H1 (cell line): ENCODE results near the gene ARHGAP26. TPM values are rescaled to one million over a fixed set of nuclear protein-coding genes. Genes with fewer than 3 reads are reported as not detected.

ENCODE experiments used
- CTCF ChIA-PET: fragments of 300-600 bp; sonication (Branson Sonifier 250); formaldehyde crosslinking; loops from one replicate; lab custom pipeline; 2021; ENCODE audit not compliant: partially characterized antibody; lab: Charles Lee
- POLR2A ChIA-PET: fragments of 300-600 bp; sonication (Branson Sonifier 250); formaldehyde crosslinking; loops from one replicate; lab custom pipeline; 2021; ENCODE audit warnings: inconsistent platforms; ENCODE audit not compliant: partially characterized antibody; lab: Charles Lee
- DNase-seq, 2 experiments: peaks; one replicate each; pipeline versions ENCODE4 v3.0.0 to v3.0.0-alpha.2; 2010 to 2022; ENCODE audit warnings: low spot score in 2 of 2, low read depth in 1 of 2, mixed read lengths in 1 of 2
- FAIRE-seq: peaks from 2 replicates; lab custom pipeline; 2011; peaks lifted over from hg19 to GRCh38; lab: Jason Lieb, UNC
- H2AFZ ChIP-seq: 2 replicates; pipeline ENCODE4 v1.8.1; 2012; ENCODE audit warnings: low read length, inconsistent platforms
- H2AK5ac ChIP-seq: 2 replicates; pipeline ENCODE4 v1.6.1; 2013; ENCODE audit warnings: low read depth, low read length
- H2BK120ac ChIP-seq: replicated peaks from 2 replicates; pipeline ENCODE3; 2013; ENCODE audit warnings: low read depth, low read length, inconsistent platforms
- H2BK12ac ChIP-seq: 2 replicates; pipeline ENCODE4 v1.6.1; 2013; ENCODE audit warnings: low read depth, low read length
- H2BK15ac ChIP-seq: 2 replicates; pipeline ENCODE4 v1.6.1; 2013; ENCODE audit warnings: low read length
- H2BK20ac ChIP-seq: 2 replicates; pipeline ENCODE4 v1.6.1; 2013; ENCODE audit warnings: low read length
- H2BK5ac ChIP-seq: 2 replicates; pipeline ENCODE4 v1.6.1; 2013; ENCODE audit warnings: low read depth, low read length
- H3K14ac ChIP-seq: 2 replicates; pipeline ENCODE4 v1.6.1; 2013; ENCODE audit warnings: inconsistent platforms; ENCODE audit not compliant: insufficient read length
- H3K18ac ChIP-seq: 2 replicates; pipeline ENCODE4 v1.6.1; 2013; ENCODE audit warnings: low read length; ENCODE audit errors: extremely low read depth
- H3K23ac ChIP-seq: 2 replicates; pipeline ENCODE4 v1.6.1; 2013; ENCODE audit warnings: inconsistent platforms; ENCODE audit not compliant: insufficient read length
- H3K23me2 ChIP-seq: 2 replicates; pipeline ENCODE4 v1.6.1; 2013; ENCODE audit warnings: low read depth, low read length
- H3K27ac ChIP-seq: 2 replicates; pipeline ENCODE4 v1.6.1; 2011; ENCODE audit warnings: low read depth, low read length, inconsistent platforms
- H3K27me3 ChIP-seq, 4 experiments: replicated peaks in 1 of 4; 1 replicate in 1 of 4; 2 replicates in 3 of 4; pipeline versions ENCODE4 v1.6.1 to v1.8.1; 2011 to 2013; ENCODE audit warnings: low read length in 3 of 4, mild to moderate bottlenecking in 3 of 4, inconsistent platforms in 2 of 4, mixed read lengths in 2 of 4, moderate library complexity in 1 of 4; ENCODE audit not compliant: control insufficient read depth in 3 of 4, insufficient read depth in 3 of 4; ENCODE audit errors: extremely low read depth in 1 of 4
- H3K36me3 ChIP-seq, 4 experiments: 2 replicates each; pipeline versions ENCODE4 v1.6.1 to v1.8.1; 2011 to 2013; ENCODE audit warnings: mild to moderate bottlenecking in 4 of 4, low read length in 3 of 4, moderate library complexity in 2 of 4, control low read depth in 1 of 4, inconsistent platforms in 1 of 4; ENCODE audit not compliant: insufficient read depth in 4 of 4, control insufficient read depth in 2 of 4
- H3K4ac ChIP-seq: replicated peaks from 2 replicates; pipeline ENCODE3; 2013; ENCODE audit warnings: low read length, low read depth, mixed read lengths, inconsistent platforms; ENCODE audit not compliant: insufficient read length
- H3K4me1 ChIP-seq, 4 experiments: replicated peaks in 1 of 4; 1 replicate in 1 of 4; 2 replicates in 3 of 4; pipeline versions ENCODE4 v1.6.1 to v1.8.1; 2011 to 2013; ENCODE audit warnings: low read length in 3 of 4, inconsistent platforms in 2 of 4, mixed read lengths in 1 of 4; ENCODE audit not compliant: insufficient read depth in 4 of 4, control insufficient read depth in 3 of 4
- H3K4me2 ChIP-seq, 2 experiments: 2 replicates each; pipeline versions ENCODE4 v1.6.1 to v1.8.1; 2011 to 2013; ENCODE audit warnings: low read depth in 2 of 2, low read length in 2 of 2, control low read depth in 1 of 2, inconsistent platforms in 1 of 2, mild to moderate bottlenecking in 1 of 2; ENCODE audit not compliant: insufficient read depth in 1 of 2
- H3K4me3 ChIP-seq, 4 experiments: fragments of 200-600, 300-600 bp in 1 of 4; sonication (generic), shearing (Covaris generic), sonication (Bioruptor Twin) in 1 of 4; 2 replicates each; pipeline versions ENCODE4 v1.5.1 to v1.8.1; 2011 to 2016; ENCODE audit warnings: low read length in 4 of 4, low read depth in 3 of 4, control low read depth in 2 of 4, inconsistent platforms in 2 of 4, mild to moderate bottlenecking in 2 of 4, mixed read lengths in 1 of 4, moderate library complexity in 1 of 4; ENCODE audit not compliant: insufficient read depth in 2 of 4; ENCODE audit errors: extremely low read depth in 1 of 4
- H3K56ac ChIP-seq: replicated peaks from 2 replicates; pipeline ENCODE3; 2013; ENCODE audit warnings: low read depth, mild to moderate bottlenecking, mixed read lengths, low read length, inconsistent platforms; ENCODE audit not compliant: insufficient read length
- H3K79me1 ChIP-seq: 2 replicates; pipeline ENCODE4 v1.6.1; 2013; ENCODE audit warnings: low read depth, low read length, control low read depth
- H3K79me2 ChIP-seq, 2 experiments: 2 replicates each; pipeline versions ENCODE4 v1.6.1 to v1.8.1; 2012 to 2013; ENCODE audit warnings: low read length in 2 of 2, mild to moderate bottlenecking in 2 of 2, inconsistent platforms in 1 of 2; ENCODE audit not compliant: insufficient read depth in 2 of 2, control insufficient read depth in 1 of 2
- H3K9ac ChIP-seq, 4 experiments: replicated peaks in 1 of 4; 1 replicate in 1 of 4; 2 replicates in 3 of 4; pipeline versions ENCODE4 v1.6.1 to v1.8.1; 2011 to 2013; ENCODE audit warnings: low read depth in 3 of 4, low read length in 3 of 4, control low read depth in 2 of 4, mild to moderate bottlenecking in 2 of 4, moderate library complexity in 2 of 4, inconsistent platforms in 1 of 4; ENCODE audit errors: extremely low read depth in 1 of 4
- H3K9me3 ChIP-seq, 2 experiments: 2 replicates each; pipeline versions ENCODE4 v1.6.1 to v1.8.1; 2012 to 2013; ENCODE audit warnings: mild to moderate bottlenecking in 2 of 2, moderate library complexity in 2 of 2, control low read depth in 1 of 2, inconsistent platforms in 1 of 2, low read depth in 1 of 2, low read length in 1 of 2, mixed read lengths in 1 of 2; ENCODE audit not compliant: insufficient read depth in 2 of 2
- H4K20me1 ChIP-seq, 2 experiments: replicated peaks in 1 of 2; 2 replicates each; pipeline versions ENCODE3 to v1.8.1; 2011 to 2013; ENCODE audit warnings: inconsistent platforms in 2 of 2, low read length in 2 of 2, mild to moderate bottlenecking in 1 of 2; ENCODE audit not compliant: insufficient read depth in 2 of 2, control insufficient read depth in 1 of 2
- H4K5ac ChIP-seq: 2 replicates; pipeline ENCODE4 v1.6.1; 2013; ENCODE audit warnings: low read length, low read depth, mixed read lengths, inconsistent platforms; ENCODE audit not compliant: insufficient read length
- H4K8ac ChIP-seq: 2 replicates; pipeline ENCODE4 v1.8.0; 2013; ENCODE audit warnings: mild to moderate bottlenecking, moderate library complexity, low read length, inconsistent platforms; ENCODE audit not compliant: insufficient read depth; ENCODE audit errors: extremely low read depth
- H4K91ac ChIP-seq: replicated peaks from 2 replicates; pipeline ENCODE3; 2013; ENCODE audit warnings: low read length, mixed read lengths, inconsistent platforms; ENCODE audit not compliant: insufficient read length
- ATF3 ChIP-seq: IDR thresholded peaks from 2 replicates; pipeline ENCODE4 v1.6.1; 2011; ENCODE audit warnings: low read depth, mild to moderate bottlenecking, low read length; ENCODE audit not compliant: insufficient read depth
- BACH1 ChIP-seq: IDR thresholded peaks from 2 replicates; pipeline ENCODE4 v1.6.1; 2012; ENCODE audit warnings: low read length, improper control_type of control experiment
- BCL11A ChIP-seq, 2 experiments: IDR thresholded peaks; one replicate each; pipeline ENCODE4 v1.6.1; 2011; ENCODE audit warnings: low read depth in 2 of 2, low read length in 2 of 2, mild to moderate bottlenecking in 2 of 2
- CBX5 ChIP-seq: fragments of 300-800, 300-1000 bp; sonication (generic); IDR thresholded peaks from 2 replicates; pipeline ENCODE4 v1.7.1; 2016; ENCODE audit warnings: antibody characterized with exemption, low read length, low read depth
- CHD1 ChIP-seq: IDR thresholded peaks from 2 replicates; pipeline ENCODE4 v1.6.1; 2012; ENCODE audit warnings: low read depth, low read length, improper control_type of control experiment
- JUND ChIP-seq: IDR thresholded peaks from 2 replicates; pipeline ENCODE4 v1.6.1; 2011; ENCODE audit warnings: mild to moderate bottlenecking, improper control_type of control experiment, low read length
- PHF8 ChIP-seq: fragments of 200-600 bp; sonication (generic); conservative IDR thresholded peaks from 2 replicates; pipeline ENCODE4 v1.7.1; 2012; ENCODE audit warnings: low read depth, mild to moderate bottlenecking, inconsistent platforms, low read length, moderate library complexity
- POLR2AphosphoS5 ChIP-seq: IDR thresholded peaks from 2 replicates; pipeline ENCODE4 v1.6.1; 2011; ENCODE audit warnings: low read depth, low read length
- POU5F1 ChIP-seq: IDR thresholded peaks from 2 replicates; pipeline ENCODE4 v1.6.1; 2011; ENCODE audit warnings: low read depth, mild to moderate bottlenecking, low read length, moderate library complexity
- SAP30 ChIP-seq: fragments of 300-600 bp; sonication (generic); IDR thresholded peaks from 2 replicates; pipeline ENCODE4 v1.7.1; 2012; ENCODE audit warnings: low read length, moderate library complexity, mild to moderate bottlenecking, inconsistent platforms; ENCODE audit not compliant: insufficient read depth, insufficient replicate concordance
- SP1 ChIP-seq: IDR thresholded peaks from 2 replicates; pipeline ENCODE4 v1.6.1; 2011; ENCODE audit warnings: low read depth, low read length
- SP4 ChIP-seq: IDR thresholded peaks from 2 replicates; pipeline ENCODE4 v1.6.1; 2012; ENCODE audit warnings: low read length, inconsistent platforms
- TBP ChIP-seq: IDR thresholded peaks from 2 replicates; pipeline ENCODE4 v1.6.1; 2011; ENCODE audit warnings: low read depth, low read length, improper control_type of control experiment
- TCF12 ChIP-seq: IDR thresholded peaks from 2 replicates; pipeline ENCODE4 v1.6.1; 2011; ENCODE audit warnings: low read depth, mild to moderate bottlenecking, low read length
- WGBS, 2 experiments: shearing (Covaris generic) in 1 of 2; methylation state at CpG; one replicate each; pipeline versions ENCODE4 v1.1.6 to v1.1.7; 2013 to 2015; ENCODE audit warnings: low lambda C conversion rate in 2 of 2, mixed read lengths in 2 of 2, inconsistent platforms in 1 of 2, low coverage in 1 of 2, missing lambda C conversion rate in 1 of 2; ENCODE audit not compliant: insufficient replicate concordance in 2 of 2, insufficient coverage in 1 of 2, insufficient read length in 1 of 2; ENCODE audit errors: extremely low coverage in 1 of 2, missing lambda C conversion rate in 1 of 2; 5-methylcytosine and 5-hydroxymethylcytosine counted together
- polyA plus RNA-seq, 7 experiments: library from polyadenylated mRNA; depleted of rRNA in 3 of 7; stranded (reverse) in 5 of 7; unstranded in 2 of 7; fragments of >200 nt in 5 of 7; fragments of 200-250 nt in 2 of 7; gene quantifications; 1 replicate in 5 of 7; 2 replicates in 1 of 7; 4 replicates in 1 of 7; pipeline versions ENCODE4 v1.2.1 to v1.2.3, GENCODE V29; 2011 to 2013; ENCODE audit warnings: missing spikeins in 2 of 7, mixed read lengths in 2 of 7
- total RNA-seq: library from RNA; stranded (reverse); fragmentation: NEBNext Ultra II Directional; extraction: Animal tissue kit (Norgen Biotek cat#: 25700); gene quantifications from 2 replicates; pipeline ENCODE4 v1.2.1, GENCODE V29; 2021

ARHGAP26 gene
- total and polyA plus RNA-seq, 2 of the 8 experiments (the other 6 are each of a cell fraction or from before 2014, with no cell fraction given) = 7.1 to 24.8 TPM

- Histone ChIP-seq H3K79me1 (no peaks in the 10 kb centered on the region), H3K14ac (no peak overlapping the region), H3K79me2 (no peaks in the 10 kb centered on the region), H3K9ac (no peak overlapping the region), H4K20me1 (no peaks in the 10 kb centered on the region), H3K23ac (no peak overlapping the region), H2BK5ac (no peak overlapping the region), H2BK120ac (no peak overlapping the region), H3K36me3 (no peaks in the 10 kb centered on the region), H4K91ac (no peak overlapping the region), H3K27me3 (no peaks in the 10 kb centered on the region), H3K18ac (no peak overlapping the region), H3K4me1 (no peaks in the 10 kb centered on the region), H3K23me2 (no peaks in the 10 kb centered on the region; the same call in 1 of the 2 replicates), H3K9me3 (no peaks in the 10 kb centered on the region), H3K27ac (no peak overlapping the region), H4K8ac (no peak overlapping the region), H2BK12ac (no peak overlapping the region), H2AFZ (no peak overlapping the region), H3K4me3 (no peak overlapping the region), H2AK5ac (no peak overlapping the region), H3K56ac (no peak overlapping the region), H2BK15ac (no peak overlapping the region), H4K5ac (no peak overlapping the region), H3K4me2 (no peak overlapping the region), H2BK20ac (no peak overlapping the region), H3K4ac (no peak overlapping the region)
- ChIA-PET CTCF (interaction anchor here (0.6 to 1.7 kb wide), 5 partner anchors 10 to 953 kb away, joined by 3 to 4 read pairs (median 3); no protein-coding TSS in a partner anchor), POLR2A (no interaction called here)
- 94% methylated on average over 5 of the region's 8 CpGs; no CpG with 5 or more reads in 1 of the 2 experiments for WGBS, 2 experiments
- FAIRE-seq (no peak), DNase-seq (no peak)
- TF ChIP-seq TBP = no peak
- no peak for TF ChIP-seq ATF3
- TF ChIP-seq PHF8 = no peak
- TF ChIP-seq BACH1 = no peak
- TF ChIP-seq SP1 = no peak
- TF ChIP-seq POU5F1 = no peak
- no peak for TF ChIP-seq TCF12
- no peak for TF ChIP-seq CHD1
- no peak for TF ChIP-seq BCL11A (IDR thresholded peaks at IDR 0.05; ENCODE audit: low read depth in 2 of 2, low read length in 2 of 2)
- TF ChIP-seq SAP30 = no peak
- TF ChIP-seq CBX5 = no peak
- TF ChIP-seq POLR2AphosphoS5 = no peak
- TF ChIP-seq SP4 = no peak
- TF ChIP-seq JUND = no peak
These were observed 396.7 kb downstream of the ARHGAP26 start for GRCh38 chr5:143166661-143167420.
